Liver (tissue), 9 donors: ENCODE measurements around the gene ACKR2. TPM values are rescaled to one million over a fixed set of nuclear protein-coding genes. Genes with fewer than 3 reads are reported as not detected.

ENCODE experiments used
- DNase-seq: peaks from one replicate; pipeline ENCODE4 v3.0.0-alpha.2; 2017; ENCODE audit warnings: low spot score
- H3K27ac ChIP-seq, 2 donors: one replicate each; pipeline ENCODE4 v1.7.0; 2013; ENCODE audit warnings: inconsistent platforms in 2 of 2, low read length in 2 of 2, control low read depth in 1 of 2, low read depth in 1 of 2, mild to moderate bottlenecking in 1 of 2
- H3K27me3 ChIP-seq, 4 donors: one replicate each; pipeline versions ENCODE4 v1.6.1 to v1.7.0; 2013; ENCODE audit warnings: low read length in 3 of 4, inconsistent platforms in 1 of 4, mild to moderate bottlenecking in 1 of 4, moderate library complexity in 1 of 4; ENCODE audit not compliant: control insufficient read depth in 4 of 4, insufficient read depth in 4 of 4
- H3K36me3 ChIP-seq, 4 donors: one replicate each; pipeline versions ENCODE4 v1.6.1 to v1.7.0; 2013; ENCODE audit warnings: low read length in 3 of 4, mild to moderate bottlenecking in 3 of 4, low read depth in 1 of 4, moderate library complexity in 1 of 4; ENCODE audit not compliant: control insufficient read depth in 4 of 4, insufficient read depth in 3 of 4
- H3K4me1 ChIP-seq, 4 donors: one replicate each; pipeline versions ENCODE4 v1.6.1 to v1.7.0; 2013; ENCODE audit warnings: low read length in 3 of 4, mild to moderate bottlenecking in 3 of 4, moderate library complexity in 1 of 4; ENCODE audit not compliant: control insufficient read depth in 4 of 4, insufficient read depth in 4 of 4
- H3K4me3 ChIP-seq, 3 donors: one replicate each; pipeline versions ENCODE4 v1.6.1 to v1.7.0; 2013; ENCODE audit warnings: low read length in 3 of 3, control low read depth in 1 of 3, low read depth in 1 of 3, mild to moderate bottlenecking in 1 of 3
- H3K9ac ChIP-seq, 2 donors: one replicate each; pipeline ENCODE4 v1.7.0; 2013; ENCODE audit warnings: low read length in 2 of 2, mild to moderate bottlenecking in 2 of 2, moderate library complexity in 2 of 2, control low read depth in 1 of 2, low read depth in 1 of 2
- H3K9me3 ChIP-seq, 4 donors: one replicate each; pipeline versions ENCODE4 v1.6.1 to v1.7.0; 2013; ENCODE audit warnings: low read length in 3 of 4; ENCODE audit not compliant: control insufficient read depth in 4 of 4
- EGR1 ChIP-seq, 2 donors: IDR thresholded peaks; 2 replicates each; pipeline ENCODE4 v1.6.1; 2016 to 2018; ENCODE audit warnings: antibody characterized with exemption in 2 of 2, low read depth in 2 of 2
- FOXA1 ChIP-seq: IDR thresholded peaks from 2 replicates; pipeline ENCODE4 v1.6.1; 2016; ENCODE audit warnings: antibody characterized with exemption
- FOXA2 ChIP-seq: IDR thresholded peaks from 2 replicates; pipeline ENCODE4 v1.6.1; 2016; ENCODE audit warnings: antibody characterized with exemption
- GABPA ChIP-seq, 2 donors: IDR thresholded peaks in 1 of 2; conservative IDR thresholded peaks in 1 of 2; 2 replicates each; pipeline ENCODE4 v1.6.1; 2016; ENCODE audit warnings: antibody characterized with exemption in 2 of 2, mild to moderate bottlenecking in 1 of 2, moderate library complexity in 1 of 2
- HNF4A ChIP-seq, 2 donors: conservative IDR thresholded peaks; 2 replicates each; pipeline ENCODE4 v1.6.1; 2016; ENCODE audit warnings: antibody characterized with exemption in 2 of 2, mild to moderate bottlenecking in 2 of 2
- HNF4G ChIP-seq: IDR thresholded peaks from 2 replicates; pipeline ENCODE4 v1.6.1; 2016; ENCODE audit warnings: antibody characterized with exemption
- JUND ChIP-seq, 2 donors: IDR thresholded peaks; 2 replicates each; pipeline ENCODE4 v1.6.1; 2016; ENCODE audit warnings: antibody characterized with exemption in 2 of 2
- NR2F2 ChIP-seq: IDR thresholded peaks from 2 replicates; pipeline ENCODE4 v1.6.1; 2016; ENCODE audit warnings: antibody characterized with exemption
- RAD21 ChIP-seq, 2 donors: IDR thresholded peaks; 2 replicates each; pipeline ENCODE4 v1.6.1; 2016; ENCODE audit warnings: antibody characterized with exemption in 2 of 2, mild to moderate bottlenecking in 2 of 2
- RXRA ChIP-seq, 2 donors: IDR thresholded peaks; 2 replicates each; pipeline ENCODE4 v1.6.1; 2017 to 2018; ENCODE audit warnings: antibody characterized with exemption in 2 of 2, mild to moderate bottlenecking in 1 of 2
- SP1 ChIP-seq: IDR thresholded peaks from 2 replicates; pipeline ENCODE4 v1.6.1; 2018; ENCODE audit warnings: antibody characterized with exemption, mild to moderate bottlenecking
- TAF1 ChIP-seq: conservative IDR thresholded peaks from 2 replicates; pipeline ENCODE4 v1.6.1; 2016; ENCODE audit warnings: antibody characterized with exemption, mild to moderate bottlenecking
- YY1 ChIP-seq: IDR thresholded peaks from 2 replicates; pipeline ENCODE4 v1.6.1; 2016; ENCODE audit warnings: antibody characterized with exemption, mild to moderate bottlenecking
- WGBS: extraction: QIAGEN DNeasy Blood & Tissue Kit; methylation state at CpG from one replicate; pipeline ENCODE4 v1.1.7; 2013; 5-methylcytosine and 5-hydroxymethylcytosine counted together
- polyA plus RNA-seq, 2 donors: library from polyadenylated mRNA; stranded (reverse) in 1 of 2; unstranded in 1 of 2; fragments of 200-250 nt in 1 of 2; fragments of >200 nt in 1 of 2; fragmentation: Nextera tagmentation in 1 of 2; extraction: Ambion mirVana in 1 of 2; gene quantifications; one replicate each; pipeline versions ENCODE4 v1.2.1 to v1.2.3, GENCODE V29; 2013 to 2015
- total RNA-seq, 2 donors: library from RNA; depleted of rRNA; stranded (reverse); fragments of >200 nt; gene quantifications; one replicate each; pipeline ENCODE4 v1.2.3, GENCODE V29; 2014
- TF ChIP-seq, protein P1 (sequence below): IDR thresholded peaks from 2 replicates; pipeline ENCODE4 v1.6.1; 2016; ENCODE audit warnings: antibody characterized with exemption
- TF ChIP-seq, protein P2 (sequence below): fragments of 150-350 bp; IDR thresholded peaks from 2 replicates; pipeline ENCODE4 v1.5.1; 2017; ENCODE audit warnings: improper control_type of control experiment, low read depth, low read length; ENCODE audit not compliant: missing input control
- TF ChIP-seq, protein P3 (sequence below): IDR thresholded peaks from 2 replicates; pipeline ENCODE4 v1.6.1; 2016; ENCODE audit warnings: antibody characterized with exemption
- TF ChIP-seq, protein P4 (sequence below): IDR thresholded peaks from 2 replicates; pipeline ENCODE4 v1.6.1; 2016; ENCODE audit warnings: antibody characterized with exemption, mild to moderate bottlenecking
- TF ChIP-seq, protein P5 (sequence below): IDR thresholded peaks from 2 replicates; pipeline ENCODE4 v1.6.1; 2016; ENCODE audit warnings: antibody characterized with exemption
- donor health status: healthy.
- donor health status: healthy.
- donor health status: healthy.
- donor health status: healthy.
- donor health status: healthy.

The ACKR2 gene
- total and polyA plus RNA-seq, 4 donors: 7.3 to 19.3 (median 10.8) TPM

DNA sequence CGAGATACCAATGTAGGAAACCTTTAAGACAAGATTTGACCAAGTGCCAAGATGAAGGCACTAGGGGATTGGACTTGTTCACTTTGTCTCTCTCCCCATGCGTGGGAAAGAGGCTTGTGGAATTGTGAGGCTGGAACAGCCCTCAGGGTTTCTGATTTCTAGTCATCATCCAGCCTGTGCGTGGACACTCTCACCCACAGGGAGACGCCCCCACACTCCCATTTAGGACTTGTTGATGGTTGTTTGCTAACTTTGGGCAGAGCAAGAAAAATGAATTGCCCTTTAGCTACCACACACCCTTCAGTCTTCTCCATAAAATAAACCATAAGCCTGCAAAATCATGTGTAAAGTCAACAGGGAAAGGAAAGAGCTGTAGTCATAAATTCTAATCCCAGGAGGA lies 18.4 kb downstream of the ACKR2 start (continued):
- TF ChIP-seq, protein P1, sequence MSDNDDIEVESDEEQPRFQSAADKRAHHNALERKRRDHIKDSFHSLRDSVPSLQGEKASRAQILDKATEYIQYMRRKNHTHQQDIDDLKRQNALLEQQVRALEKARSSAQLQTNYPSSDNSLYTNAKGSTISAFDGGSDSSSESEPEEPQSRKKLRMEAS: no peak
- TF ChIP-seq, protein P2, sequence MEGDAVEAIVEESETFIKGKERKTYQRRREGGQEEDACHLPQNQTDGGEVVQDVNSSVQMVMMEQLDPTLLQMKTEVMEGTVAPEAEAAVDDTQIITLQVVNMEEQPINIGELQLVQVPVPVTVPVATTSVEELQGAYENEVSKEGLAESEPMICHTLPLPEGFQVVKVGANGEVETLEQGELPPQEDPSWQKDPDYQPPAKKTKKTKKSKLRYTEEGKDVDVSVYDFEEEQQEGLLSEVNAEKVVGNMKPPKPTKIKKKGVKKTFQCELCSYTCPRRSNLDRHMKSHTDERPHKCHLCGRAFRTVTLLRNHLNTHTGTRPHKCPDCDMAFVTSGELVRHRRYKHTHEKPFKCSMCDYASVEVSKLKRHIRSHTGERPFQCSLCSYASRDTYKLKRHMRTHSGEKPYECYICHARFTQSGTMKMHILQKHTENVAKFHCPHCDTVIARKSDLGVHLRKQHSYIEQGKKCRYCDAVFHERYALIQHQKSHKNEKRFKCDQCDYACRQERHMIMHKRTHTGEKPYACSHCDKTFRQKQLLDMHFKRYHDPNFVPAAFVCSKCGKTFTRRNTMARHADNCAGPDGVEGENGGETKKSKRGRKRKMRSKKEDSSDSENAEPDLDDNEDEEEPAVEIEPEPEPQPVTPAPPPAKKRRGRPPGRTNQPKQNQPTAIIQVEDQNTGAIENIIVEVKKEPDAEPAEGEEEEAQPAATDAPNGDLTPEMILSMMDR: no peak
- TF ChIP-seq JUND (IDR thresholded peaks at IDR 0.05) (no peak), RAD21 (IDR thresholded peaks at IDR 0.05) (no peak)

DNA sequence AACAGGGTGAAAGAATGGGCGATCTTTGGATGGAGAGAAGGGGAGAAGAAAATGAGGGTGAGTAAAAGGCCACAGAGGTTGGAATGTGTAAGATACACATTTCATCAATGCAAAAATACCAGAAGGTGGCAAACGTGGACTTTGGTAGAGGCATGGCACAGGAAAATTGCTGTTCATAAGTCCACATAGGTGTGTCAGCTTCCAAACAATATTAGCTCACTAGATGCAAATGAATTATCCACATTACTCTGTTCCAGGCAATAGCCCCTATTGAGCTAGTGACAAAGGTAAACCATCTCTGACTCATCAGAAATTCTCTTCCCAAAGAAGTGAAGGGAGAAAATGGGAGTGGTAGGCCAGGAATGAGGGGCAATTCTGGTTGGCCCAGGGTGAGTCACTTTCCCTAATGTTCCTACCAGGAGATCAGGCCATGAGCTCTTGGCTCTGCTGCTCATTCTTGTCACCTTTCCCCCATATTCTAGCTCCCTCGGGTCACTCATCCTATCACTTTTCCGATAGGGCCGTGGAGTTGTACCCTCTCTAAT lies 19.9 kb downstream of the ACKR2 start:
- H3K27me3 ChIP-seq: no peaks in the 10 kb centered on the region
- H3K27ac ChIP-seq: peak overlapping the region; percentile 74 to 79
- H3K36me3 ChIP-seq: no peaks in the 10 kb centered on the region
- no peak overlapping the region for H3K9ac ChIP-seq
- DNase-seq: no peak
- TF ChIP-seq YY1: peak; percentile 31
- no peak for TF ChIP-seq RAD21 (IDR thresholded peaks at IDR 0.05)
- peak; percentile 65 for TF ChIP-seq SP1
- TF ChIP-seq, protein P3, sequence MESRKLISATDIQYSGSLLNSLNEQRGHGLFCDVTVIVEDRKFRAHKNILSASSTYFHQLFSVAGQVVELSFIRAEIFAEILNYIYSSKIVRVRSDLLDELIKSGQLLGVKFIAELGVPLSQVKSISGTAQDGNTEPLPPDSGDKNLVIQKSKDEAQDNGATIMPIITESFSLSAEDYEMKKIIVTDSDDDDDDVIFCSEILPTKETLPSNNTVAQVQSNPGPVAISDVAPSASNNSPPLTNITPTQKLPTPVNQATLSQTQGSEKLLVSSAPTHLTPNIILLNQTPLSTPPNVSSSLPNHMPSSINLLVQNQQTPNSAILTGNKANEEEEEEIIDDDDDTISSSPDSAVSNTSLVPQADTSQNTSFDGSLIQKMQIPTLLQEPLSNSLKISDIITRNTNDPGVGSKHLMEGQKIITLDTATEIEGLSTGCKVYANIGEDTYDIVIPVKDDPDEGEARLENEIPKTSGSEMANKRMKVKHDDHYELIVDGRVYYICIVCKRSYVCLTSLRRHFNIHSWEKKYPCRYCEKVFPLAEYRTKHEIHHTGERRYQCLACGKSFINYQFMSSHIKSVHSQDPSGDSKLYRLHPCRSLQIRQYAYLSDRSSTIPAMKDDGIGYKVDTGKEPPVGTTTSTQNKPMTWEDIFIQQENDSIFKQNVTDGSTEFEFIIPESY: peak; percentile 47
- peak; percentile 77 for TF ChIP-seq HNF4G
- TF ChIP-seq FOXA2: peak; percentile 47
- no peak for TF ChIP-seq EGR1 (IDR thresholded peaks at IDR 0.05; ENCODE audit: low read depth in 2 of 2)
- TF ChIP-seq GABPA (IDR thresholded peaks at IDR 0.05 in 1 of 2, conservative IDR thresholded peaks at IDR 0.05 in 1 of 2): no peak
- TF ChIP-seq FOXA1: no peak
- peak in 1 of 2 donors; percentile 81 for TF ChIP-seq JUND (IDR thresholded peaks at IDR 0.05)
- peak; percentile 85 to 92 for TF ChIP-seq HNF4A (conservative IDR thresholded peaks at IDR 0.05)
- peak in 1 of 2 donors; percentile 51 for TF ChIP-seq RXRA (IDR thresholded peaks at IDR 0.05)
- no peak for TF ChIP-seq TAF1
- TF ChIP-seq, protein P1: peak; percentile 39
- TF ChIP-seq NR2F2: no peak
- TF ChIP-seq, protein P4, sequence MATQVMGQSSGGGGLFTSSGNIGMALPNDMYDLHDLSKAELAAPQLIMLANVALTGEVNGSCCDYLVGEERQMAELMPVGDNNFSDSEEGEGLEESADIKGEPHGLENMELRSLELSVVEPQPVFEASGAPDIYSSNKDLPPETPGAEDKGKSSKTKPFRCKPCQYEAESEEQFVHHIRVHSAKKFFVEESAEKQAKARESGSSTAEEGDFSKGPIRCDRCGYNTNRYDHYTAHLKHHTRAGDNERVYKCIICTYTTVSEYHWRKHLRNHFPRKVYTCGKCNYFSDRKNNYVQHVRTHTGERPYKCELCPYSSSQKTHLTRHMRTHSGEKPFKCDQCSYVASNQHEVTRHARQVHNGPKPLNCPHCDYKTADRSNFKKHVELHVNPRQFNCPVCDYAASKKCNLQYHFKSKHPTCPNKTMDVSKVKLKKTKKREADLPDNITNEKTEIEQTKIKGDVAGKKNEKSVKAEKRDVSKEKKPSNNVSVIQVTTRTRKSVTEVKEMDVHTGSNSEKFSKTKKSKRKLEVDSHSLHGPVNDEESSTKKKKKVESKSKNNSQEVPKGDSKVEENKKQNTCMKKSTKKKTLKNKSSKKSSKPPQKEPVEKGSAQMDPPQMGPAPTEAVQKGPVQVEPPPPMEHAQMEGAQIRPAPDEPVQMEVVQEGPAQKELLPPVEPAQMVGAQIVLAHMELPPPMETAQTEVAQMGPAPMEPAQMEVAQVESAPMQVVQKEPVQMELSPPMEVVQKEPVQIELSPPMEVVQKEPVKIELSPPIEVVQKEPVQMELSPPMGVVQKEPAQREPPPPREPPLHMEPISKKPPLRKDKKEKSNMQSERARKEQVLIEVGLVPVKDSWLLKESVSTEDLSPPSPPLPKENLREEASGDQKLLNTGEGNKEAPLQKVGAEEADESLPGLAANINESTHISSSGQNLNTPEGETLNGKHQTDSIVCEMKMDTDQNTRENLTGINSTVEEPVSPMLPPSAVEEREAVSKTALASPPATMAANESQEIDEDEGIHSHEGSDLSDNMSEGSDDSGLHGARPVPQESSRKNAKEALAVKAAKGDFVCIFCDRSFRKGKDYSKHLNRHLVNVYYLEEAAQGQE: no peak
- TF ChIP-seq, protein P5, sequence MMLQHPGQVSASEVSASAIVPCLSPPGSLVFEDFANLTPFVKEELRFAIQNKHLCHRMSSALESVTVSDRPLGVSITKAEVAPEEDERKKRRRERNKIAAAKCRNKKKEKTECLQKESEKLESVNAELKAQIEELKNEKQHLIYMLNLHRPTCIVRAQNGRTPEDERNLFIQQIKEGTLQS: no peak
- TF ChIP-seq, protein P2: no peak
- H3K4me3 ChIP-seq: no peak overlapping the region
- no peaks in the 10 kb centered on the region for H3K9me3 ChIP-seq
- H3K4me1 ChIP-seq: peaks cover 6 to 44% (median 40%) of the 10 kb centered on the region in 4 donors
- 35% methylated on average over 5 of the region's 5 CpGs for WGBS
